K562 (cell line): ENCODE data around the gene PLPPR1. TPM values are rescaled to one million over a fixed set of nuclear protein-coding genes. Genes with fewer than 3 reads are reported as not detected.

Experiments used
- ATAC-seq: fragments of 200-7000 bp; cut with Tn5 transposase; 3 replicates; pipeline ENCODE4 v1.9.1; 2020; ENCODE audit warnings: moderate library complexity
- BruUV-seq: library from RNA; stranded (reverse); fragments of 400-500 nt; replicated peaks from 2 replicates; lab custom pipeline; 2021; lab: Mats Ljungman, UMichigan
- CTCF ChIA-PET: fragments of 300-600 bp; formaldehyde crosslinking; extraction: SDS; loops from one replicate; lab custom pipeline; 2021; ENCODE audit warnings: low intra/inter-chr PET ratio; lab: Yijun Ruan, JAX
- POLR2A ChIA-PET: fragments of 300-600, 350-650 bp; sonication (Branson Sonifier 250); formaldehyde crosslinking; extraction: SDS; loops from one replicate; lab custom pipeline; 2021; ENCODE audit warnings: antibody characterized with exemption, inconsistent platforms; lab: Yijun Ruan, JAX
- DNase-seq, 4 experiments: peaks; one replicate each; pipeline versions ENCODE4 v3.0.0 to v3.0.0-alpha.2; 2011 to 2018; ENCODE audit warnings: low spot score in 3 of 4, mixed read lengths in 3 of 4; ENCODE audit errors: extremely low read depth in 1 of 4
- FAIRE-seq: peaks from 2 replicates; lab custom pipeline; 2011; peaks lifted over from hg19 to GRCh38; lab: Jason Lieb, UNC
- H2AFZ ChIP-seq: 2 replicates; pipeline ENCODE4 v1.6.0; 2011; ENCODE audit warnings: low read depth, low read length, control low read depth, inconsistent platforms
- H3K27ac ChIP-seq: fragments of 200-600 bp; 3 replicates; pipeline ENCODE4 v1.8.0; 2011; ENCODE audit warnings: low read depth, mild to moderate bottlenecking, control low read depth, inconsistent platforms, low read length, moderate library complexity, mixed read lengths; ENCODE audit errors: extremely low read depth
- H3K27me3 ChIP-seq, 2 experiments: fragments of 300-600 bp in 1 of 2; 2 replicates in 1 of 2; 3 replicates in 1 of 2; pipeline versions ENCODE4 v1.6.0 to v1.8.0; 2011; ENCODE audit warnings: inconsistent platforms in 2 of 2, low read length in 2 of 2, mild to moderate bottlenecking in 1 of 2, mixed read lengths in 1 of 2, moderate library complexity in 1 of 2; ENCODE audit not compliant: control insufficient read depth in 2 of 2, insufficient read depth in 2 of 2
- H3K36me3 ChIP-seq: fragments of 300-600 bp; 3 replicates; pipeline ENCODE4 v1.8.0; 2011; ENCODE audit warnings: mild to moderate bottlenecking, low read length, inconsistent platforms; ENCODE audit not compliant: control insufficient read depth, insufficient read depth
- H3K4me1 ChIP-seq, 2 experiments: fragments of 200-600 bp in 1 of 2; replicated peaks in 1 of 2; 2 replicates in 1 of 2; 3 replicates in 1 of 2; pipeline versions ENCODE4 v1.5.1 to v1.8.0; 2011; ENCODE audit warnings: inconsistent platforms in 2 of 2, low read length in 2 of 2, mild to moderate bottlenecking in 1 of 2, mixed read lengths in 1 of 2, moderate library complexity in 1 of 2; ENCODE audit not compliant: control insufficient read depth in 2 of 2, insufficient read depth in 2 of 2
- H3K4me2 ChIP-seq: 2 replicates; pipeline ENCODE4 v1.6.1; 2011; ENCODE audit warnings: low read length, control low read depth, inconsistent platforms, mixed read lengths; ENCODE audit not compliant: insufficient read depth
- H3K4me3 ChIP-seq: fragments of 200-600 bp; sonication (generic), shearing (Covaris generic); 2 replicates; pipeline ENCODE4 v1.5.1; 2016; ENCODE audit warnings: control low read depth, inconsistent platforms
- H3K79me2 ChIP-seq: fragments of 200-600 bp; 3 replicates; pipeline ENCODE4 v1.8.0; 2011; ENCODE audit warnings: low read length, inconsistent platforms; ENCODE audit not compliant: control insufficient read depth, insufficient read depth
- H3K9ac ChIP-seq, 2 experiments: 2 replicates each; pipeline versions ENCODE4 v1.6.0 to v1.6.1; 2011; ENCODE audit warnings: low read depth in 2 of 2, low read length in 2 of 2, control low read depth in 1 of 2, inconsistent platforms in 1 of 2, mild to moderate bottlenecking in 1 of 2, mixed read lengths in 1 of 2; ENCODE audit not compliant: insufficient read depth in 1 of 2
- H3K9me1 ChIP-seq: one replicate; pipeline ENCODE4 v1.6.0; 2011; ENCODE audit warnings: inconsistent platforms, mild to moderate bottlenecking, low read length, moderate library complexity; ENCODE audit not compliant: control insufficient read depth, insufficient read depth
- H3K9me3 ChIP-seq: replicated peaks from 2 replicates; pipeline ENCODE4 v1.5.1; 2011; ENCODE audit warnings: low read depth, low read length, inconsistent platforms; ENCODE audit not compliant: control insufficient read depth, insufficient read depth
- H4K20me1 ChIP-seq: replicated peaks from 2 replicates; pipeline ENCODE4 v1.6.1; 2011; ENCODE audit warnings: low read length, inconsistent platforms, mixed read lengths; ENCODE audit not compliant: control insufficient read depth, insufficient read depth
- CHCHD3 ChIP-seq: fragments of 250-450 bp; sonication (Bioruptor Pico); IDR thresholded peaks from 2 replicates; pipeline ENCODE4 v2.1.2; 2022; ENCODE audit warnings: mild to moderate bottlenecking
- CHD2 ChIP-seq: IDR thresholded peaks from 2 replicates; pipeline ENCODE4 v1.6.1; 2011; ENCODE audit warnings: low read depth, low read length
- CTBP1 ChIP-seq: fragments of 450-650 bp; IDR thresholded peaks from 2 replicates; pipeline ENCODE4 v1.6.1; 2016; ENCODE audit warnings: borderline replicate concordance
- EP400 ChIP-seq: fragments of 450-650 bp; IDR thresholded peaks from 2 replicates; pipeline ENCODE4 v1.6.1; 2017; ENCODE audit warnings: antibody characterized with exemption, mild to moderate bottlenecking, moderate library complexity
- HDAC8 ChIP-seq: fragments of 450-650 bp; IDR thresholded peaks from 2 replicates; pipeline ENCODE4 v1.6.1; 2016; ENCODE audit warnings: mild to moderate bottlenecking, missing genetic modification characterization, moderate library complexity, missing compliant biosample characterization
- KHSRP ChIP-seq: fragments of 450-650 bp; IDR thresholded peaks from 2 replicates; pipeline ENCODE4 v1.6.1; 2017
- KLF16 ChIP-seq: IDR thresholded peaks from 2 replicates; pipeline ENCODE4 v1.6.1; 2016; ENCODE audit warnings: antibody characterized with exemption
- MCM7 ChIP-seq, 2 experiments: fragments of 450-650 bp; IDR thresholded peaks; 2 replicates each; pipeline ENCODE4 v1.6.1; 2016 to 2018
- NFXL1 ChIP-seq: fragments of 450-650 bp; formaldehyde crosslinking; IDR thresholded peaks from 2 replicates; pipeline ENCODE4 v1.4.0; 2021; ENCODE audit warnings: mild to moderate bottlenecking
- PHF8 ChIP-seq: fragments of 200-600 bp; sonication (generic); IDR thresholded peaks from 2 replicates; pipeline ENCODE4 v1.6.1; 2012; ENCODE audit warnings: mixed run types, mild to moderate bottlenecking, inconsistent platforms, low read length, moderate library complexity, borderline replicate concordance
- POLR3A ChIP-seq: IDR thresholded peaks from 2 replicates; pipeline ENCODE4 v1.6.1; 2011; ENCODE audit warnings: borderline replicate concordance, mild to moderate bottlenecking, moderate library complexity; ENCODE audit not compliant: insufficient read length, insufficient read depth; ENCODE audit errors: extremely low read depth
- SLC30A9 ChIP-seq: fragments of 250-450 bp; sonication (Bioruptor Pico); IDR thresholded peaks from 2 replicates; pipeline ENCODE4 v1.8.0; 2022; ENCODE audit warnings: mild to moderate bottlenecking, moderate library complexity
- SMARCA5 ChIP-seq: fragments of 450-650 bp; IDR thresholded peaks from 2 replicates; pipeline ENCODE4 v1.6.1; 2016
- ZKSCAN3 ChIP-seq: fragments of 250-450 bp; sonication (Bioruptor Pico); IDR thresholded peaks from 2 replicates; pipeline ENCODE4 v1.4.0; 2020
- ZNF324 ChIP-seq: fragments of 250-450 bp; sonication (Bioruptor Pico); IDR thresholded peaks from 2 replicates; pipeline ENCODE4 v1.4.0; 2020; ENCODE audit warnings: mild to moderate bottlenecking
- ZNF785 ChIP-seq: fragments of 250-450 bp; sonication (Bioruptor Pico); IDR thresholded peaks from 2 replicates; pipeline ENCODE4 v1.4.0; 2020; ENCODE audit warnings: mild to moderate bottlenecking
- ZSCAN32 ChIP-seq: fragments of 450-650 bp; formaldehyde crosslinking; IDR thresholded peaks from 2 replicates; pipeline ENCODE4 v1.4.0; 2020; ENCODE audit warnings: mild to moderate bottlenecking, moderate library complexity
- WGBS: fragments of 100-300 bp; shearing (Covaris generic); methylation state at CpG from one replicate; pipeline ENCODE4 v1.1.6; 2016; ENCODE audit warnings: low coverage, mixed read lengths; ENCODE audit not compliant: insufficient coverage; ENCODE audit errors: missing lambda C conversion rate; 5-methylcytosine and 5-hydroxymethylcytosine counted together
- in situ Hi-C: fragments of 300-500 bp; cut with MboI; formaldehyde crosslinking; loops from 4 replicates; pipeline ENCODE4 v1.15.0; 2018; ENCODE audit warnings: inconsistent platforms, mixed read lengths
- intact Hi-C: fragments of 100-400 bp; cut with micrococcal nuclease; formaldehyde crosslinking; loops from 2 replicates; pipeline ENCODE4 v1.14.2; 2022
- polyA plus RNA-seq, 8 experiments: library from polyadenylated mRNA; depleted of rRNA in 4 of 8; stranded (reverse) in 5 of 8; unstranded in 3 of 8; fragments of >200 nt; fragmentation: Nextera tagmentation in 2 of 8; fragmentation: Illumina TruSeq in 1 of 8; extraction: Ambion mirVana in 2 of 8; extraction: Trizol in 1 of 8; gene quantifications; 2 replicates each; pipeline versions ENCODE4 v1.2.1 to v1.2.3, GENCODE V29; 2011 to 2014; ENCODE audit warnings: inconsistent platforms in 1 of 8, missing spikeins in 1 of 8
- total RNA-seq, 7 experiments: library from RNA; depleted of rRNA in 6 of 7; stranded (reverse); fragments of >200 nt in 6 of 7; fragmentation: Illumina TruSeq in 2 of 7; extraction: Trizol in 2 of 7; gene quantifications; 2 replicates each; pipeline versions ENCODE4 v1.2.1 to v1.2.3, GENCODE V29; 2011 to 2021; ENCODE audit warnings: low replicate concordance in 1 of 7
- TF ChIP-seq, protein P1 (sequence below): fragments of 150-350 bp; IDR thresholded peaks from 2 replicates; pipeline ENCODE4 v1.6.1; 2014; ENCODE audit warnings: low read depth, mild to moderate bottlenecking, low read length, borderline replicate concordance
- TF ChIP-seq, protein P2 (sequence below), 3 experiments: fragments of 200-800 bp in 1 of 3; sonication (Bioruptor generic) in 1 of 3; sonication (generic) in 1 of 3; formaldehyde crosslinking in 1 of 3; IDR thresholded peaks; 2 replicates each; pipeline versions ENCODE4 v1.6.1 to v1.8.0; 2016 to 2022; ENCODE audit warnings: mild to moderate bottlenecking in 2 of 3, missing compliant biosample characterization in 2 of 3, missing genetic modification characterization in 2 of 3, missing genetic modification reagents in 1 of 3
- TF ChIP-seq, protein P3 (sequence below): fragments of 450-650 bp; IDR thresholded peaks from 2 replicates; pipeline ENCODE4 v1.6.1; 2016; ENCODE audit warnings: antibody characterized with exemption

Gene PLPPR1
- total and polyA plus RNA-seq, 9 of the 15 experiments (the other 6 are each of a cell fraction or from before 2014, with no cell fraction given): not detected

- Histone ChIP-seq H3K4me3 (no peak overlapping the region), H3K79me2 (no peaks in the 10 kb centered on the region), H3K27me3 (no peaks in the 10 kb centered on the region), H3K9me1 (no peaks in the 10 kb centered on the region), H3K4me2 (no peak overlapping the region), H3K9ac (no peak overlapping the region), H3K9me3 (no peaks in the 10 kb centered on the region; the same call in 1 of the 2 replicates), H4K20me1 (no peaks in the 10 kb centered on the region), H3K36me3 (no peaks in the 10 kb centered on the region), H3K27ac (no peak overlapping the region), H3K4me1 (no peaks in the 10 kb centered on the region), H2AFZ (no peak overlapping the region)
- TF ChIP-seq ZNF785 (CRISPR knock-in tag) (no peak), MCM7 (IDR thresholded peaks at IDR 0.05) (no peak), ZSCAN32 (CRISPR knock-in tag) (no peak), HDAC8 (no peak), EP400 (no peak), KLF16 (no peak), CHCHD3 (CRISPR knock-in tag) (no peak), CHD2 (no peak), CTBP1 (no peak), ZNF324 (CRISPR knock-in tag) (no peak), KHSRP (no peak), NFXL1 (no peak), PHF8 (no peak), SMARCA5 (no peak), POLR3A (no peak), SLC30A9 (CRISPR knock-in tag) (no peak), ZKSCAN3 (CRISPR knock-in tag) (no peak)
- TF ChIP-seq, protein P1, sequence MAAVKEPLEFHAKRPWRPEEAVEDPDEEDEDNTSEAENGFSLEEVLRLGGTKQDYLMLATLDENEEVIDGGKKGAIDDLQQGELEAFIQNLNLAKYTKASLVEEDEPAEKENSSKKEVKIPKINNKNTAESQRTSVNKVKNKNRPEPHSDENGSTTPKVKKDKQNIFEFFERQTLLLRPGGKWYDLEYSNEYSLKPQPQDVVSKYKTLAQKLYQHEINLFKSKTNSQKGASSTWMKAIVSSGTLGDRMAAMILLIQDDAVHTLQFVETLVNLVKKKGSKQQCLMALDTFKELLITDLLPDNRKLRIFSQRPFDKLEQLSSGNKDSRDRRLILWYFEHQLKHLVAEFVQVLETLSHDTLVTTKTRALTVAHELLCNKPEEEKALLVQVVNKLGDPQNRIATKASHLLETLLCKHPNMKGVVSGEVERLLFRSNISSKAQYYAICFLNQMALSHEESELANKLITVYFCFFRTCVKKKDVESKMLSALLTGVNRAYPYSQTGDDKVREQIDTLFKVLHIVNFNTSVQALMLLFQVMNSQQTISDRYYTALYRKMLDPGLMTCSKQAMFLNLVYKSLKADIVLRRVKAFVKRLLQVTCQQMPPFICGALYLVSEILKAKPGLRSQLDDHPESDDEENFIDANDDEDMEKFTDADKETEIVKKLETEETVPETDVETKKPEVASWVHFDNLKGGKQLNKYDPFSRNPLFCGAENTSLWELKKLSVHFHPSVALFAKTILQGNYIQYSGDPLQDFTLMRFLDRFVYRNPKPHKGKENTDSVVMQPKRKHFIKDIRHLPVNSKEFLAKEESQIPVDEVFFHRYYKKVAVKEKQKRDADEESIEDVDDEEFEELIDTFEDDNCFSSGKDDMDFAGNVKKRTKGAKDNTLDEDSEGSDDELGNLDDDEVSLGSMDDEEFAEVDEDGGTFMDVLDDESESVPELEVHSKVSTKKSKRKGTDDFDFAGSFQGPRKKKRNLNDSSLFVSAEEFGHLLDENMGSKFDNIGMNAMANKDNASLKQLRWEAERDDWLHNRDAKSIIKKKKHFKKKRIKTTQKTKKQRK: no peak
- TF ChIP-seq, protein P2, sequence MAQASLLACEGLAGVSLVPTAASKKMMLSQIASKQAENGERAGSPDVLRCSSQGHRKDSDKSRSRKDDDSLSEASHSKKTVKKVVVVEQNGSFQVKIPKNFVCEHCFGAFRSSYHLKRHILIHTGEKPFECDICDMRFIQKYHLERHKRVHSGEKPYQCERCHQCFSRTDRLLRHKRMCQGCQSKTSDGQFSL (CRISPR knock-in tag; IDR thresholded peaks at IDR 0.05): no peak
- TF ChIP-seq, protein P2 (tag; IDR thresholded peaks at IDR 0.05): no peak
- TF ChIP-seq, protein P3, sequence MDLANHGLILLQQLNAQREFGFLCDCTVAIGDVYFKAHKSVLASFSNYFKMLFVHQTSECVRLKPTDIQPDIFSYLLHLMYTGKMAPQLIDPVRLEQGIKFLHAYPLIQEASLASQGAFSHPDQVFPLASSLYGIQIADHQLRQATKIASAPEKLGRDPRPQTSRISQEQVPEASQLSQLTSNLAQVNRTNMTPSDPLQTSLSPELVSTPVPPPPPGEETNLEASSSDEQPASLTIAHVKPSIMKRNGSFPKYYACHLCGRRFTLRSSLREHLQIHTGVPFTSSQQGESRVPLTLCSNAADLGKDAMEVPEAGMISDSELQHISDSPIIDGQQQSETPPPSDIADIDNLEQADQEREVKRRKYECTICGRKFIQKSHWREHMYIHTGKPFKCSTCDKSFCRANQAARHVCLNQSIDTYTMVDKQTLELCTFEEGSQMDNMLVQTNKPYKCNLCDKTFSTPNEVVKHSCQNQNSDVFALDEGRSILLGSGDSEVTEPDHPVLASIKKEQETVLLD: no peak
- in situ Hi-C loops: no loop called here
- ChIA-PET CTCF (no interaction called here), POLR2A (no interaction called here)
- BruUV-seq: no TSS peak
- FAIRE-seq: no peak
- no peak for ATAC-seq
- no peak for DNase-seq
- intact Hi-C loops: no loop called here
- 2% methylated on average over 4 of the region's 4 CpGs for WGBS
These were observed 19.4 kb downstream of the PLPPR1 start for GRCh38 chr9:101047848-101048397.
